B cell (primary cell): ENCODE measurements around the gene PARD3B.

ENCODE experiments used
- EZH2 ChIP-seq: IDR thresholded peaks from 2 replicates; pipeline ENCODE4 v1.6.1; 2012; ENCODE audit warnings: borderline replicate concordance, low read depth, mild to moderate bottlenecking, moderate library complexity, low read length; ENCODE audit not compliant: insufficient read depth, poor library complexity, severe bottlenecking
- TF ChIP-seq, protein P1 (sequence below): fragments of 200-600 bp; IDR thresholded peaks from one replicate; pipeline ENCODE4 v1.8.0; 2022; ENCODE audit warnings: antibody characterized with exemption, mild to moderate bottlenecking

DNA sequence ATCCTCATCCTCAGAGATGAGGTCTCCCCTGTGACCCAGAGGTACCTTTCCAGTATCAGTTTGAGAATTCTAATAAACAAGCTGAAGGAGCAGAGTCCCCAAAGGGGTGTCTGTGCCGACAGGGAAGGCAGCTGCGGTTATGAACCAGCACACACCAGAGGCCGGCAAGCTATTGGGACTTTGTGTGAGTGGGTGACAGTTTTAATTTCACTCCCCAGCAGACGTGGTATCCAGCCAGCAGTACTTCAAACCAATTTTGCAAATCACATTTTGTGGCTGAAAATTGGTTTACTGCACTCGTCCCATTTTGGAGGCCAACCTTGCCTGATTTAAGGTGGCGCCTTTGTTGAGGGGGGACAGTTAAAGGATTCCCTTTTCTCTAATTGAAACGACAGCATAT lies 1034.1 kb downstream of the PARD3B start:
- TF ChIP-seq, protein P1, sequence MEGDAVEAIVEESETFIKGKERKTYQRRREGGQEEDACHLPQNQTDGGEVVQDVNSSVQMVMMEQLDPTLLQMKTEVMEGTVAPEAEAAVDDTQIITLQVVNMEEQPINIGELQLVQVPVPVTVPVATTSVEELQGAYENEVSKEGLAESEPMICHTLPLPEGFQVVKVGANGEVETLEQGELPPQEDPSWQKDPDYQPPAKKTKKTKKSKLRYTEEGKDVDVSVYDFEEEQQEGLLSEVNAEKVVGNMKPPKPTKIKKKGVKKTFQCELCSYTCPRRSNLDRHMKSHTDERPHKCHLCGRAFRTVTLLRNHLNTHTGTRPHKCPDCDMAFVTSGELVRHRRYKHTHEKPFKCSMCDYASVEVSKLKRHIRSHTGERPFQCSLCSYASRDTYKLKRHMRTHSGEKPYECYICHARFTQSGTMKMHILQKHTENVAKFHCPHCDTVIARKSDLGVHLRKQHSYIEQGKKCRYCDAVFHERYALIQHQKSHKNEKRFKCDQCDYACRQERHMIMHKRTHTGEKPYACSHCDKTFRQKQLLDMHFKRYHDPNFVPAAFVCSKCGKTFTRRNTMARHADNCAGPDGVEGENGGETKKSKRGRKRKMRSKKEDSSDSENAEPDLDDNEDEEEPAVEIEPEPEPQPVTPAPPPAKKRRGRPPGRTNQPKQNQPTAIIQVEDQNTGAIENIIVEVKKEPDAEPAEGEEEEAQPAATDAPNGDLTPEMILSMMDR = no peak
- no peak for TF ChIP-seq EZH2
